GM12878 (cell line): ENCODE results near the gene COL27A1. TPM values are rescaled to one million over a fixed set of nuclear protein-coding genes. Genes with fewer than 3 reads are reported as not detected.

Experiments
- ATAC-seq: fragments of 200-7000 bp; cut with Tn5 transposase; 3 replicates; pipeline ENCODE4 v1.9.1; 2020; ENCODE audit warnings: mild to moderate bottlenecking, moderate library complexity
- BruUV-seq: library from RNA; stranded (reverse); fragments of 400-500 nt; replicated peaks from 2 replicates; lab custom pipeline; 2021; lab: Mats Ljungman, UMichigan
- CTCF ChIA-PET: fragments of 300-600 bp; sonication (Branson Sonifier 250); formaldehyde crosslinking; extraction: SDS; loops from one replicate; lab custom pipeline; 2021; ENCODE audit warnings: inconsistent platforms; lab: Yijun Ruan, JAX
- POLR2A ChIA-PET: fragments of 350-600 bp; formaldehyde crosslinking; extraction: SDS; loops from one replicate; lab custom pipeline; 2021; ENCODE audit warnings: inconsistent platforms; lab: Charles Lee
- RAD21 ChIA-PET: fragments of 300-600 bp; sonication (Branson Sonifier 250); formaldehyde crosslinking; loops from one replicate; lab custom pipeline; 2023; ENCODE audit warnings: antibody characterized with exemption; ENCODE audit not compliant: unreplicated experiment; lab: Charles Lee
- SMC1A ChIA-PET: fragments of 300-600 bp; sonication (Branson Sonifier 250); formaldehyde crosslinking; loops from one replicate; lab custom pipeline; 2023; ENCODE audit not compliant: unreplicated experiment, uncharacterized antibody; lab: Charles Lee
- DNase-seq: peaks from one replicate; pipeline ENCODE4 v3.0.0-alpha.2; 2011; ENCODE audit warnings: low read depth, low spot score
- FAIRE-seq: peaks from 3 replicates; lab custom pipeline; 2011; peaks lifted over from hg19 to GRCh38; lab: Jason Lieb, UNC
- H2AFZ ChIP-seq: 2 replicates; pipeline ENCODE4 v1.6.0; 2011; ENCODE audit warnings: low read depth, low read length, control low read depth; ENCODE audit not compliant: control insufficient read depth
- H3K27ac ChIP-seq: 2 replicates; pipeline ENCODE4 v1.5.1; 2011; ENCODE audit warnings: control low read depth; ENCODE audit not compliant: control insufficient read depth, insufficient read depth
- H3K27me3 ChIP-seq, 2 experiments: replicated peaks in 1 of 2; 2 replicates each; pipeline versions ENCODE4 v1.6.0 to v1.6.1; 2011; ENCODE audit warnings: low read length in 1 of 2; ENCODE audit not compliant: control insufficient read depth in 2 of 2, insufficient read depth in 2 of 2
- H3K36me3 ChIP-seq, 2 experiments: 2 replicates each; pipeline ENCODE4 v1.5.1; 2011; ENCODE audit warnings: low read length in 1 of 2; ENCODE audit not compliant: control insufficient read depth in 2 of 2, insufficient read depth in 2 of 2
- H3K4me1 ChIP-seq: 2 replicates; pipeline ENCODE4 v1.6.1; 2011; ENCODE audit warnings: mild to moderate bottlenecking, low read length, moderate library complexity, mixed read lengths; ENCODE audit not compliant: control insufficient read depth, insufficient read depth
- H3K4me2 ChIP-seq: 2 replicates; pipeline ENCODE4 v1.6.0; 2011; ENCODE audit warnings: control low read depth; ENCODE audit not compliant: control insufficient read depth, insufficient read depth
- H3K4me3 ChIP-seq: fragments of 200-600 bp; sonication (generic); 2 replicates; pipeline ENCODE4 v1.5.1; 2016
- H3K79me2 ChIP-seq: 2 replicates; pipeline ENCODE4 v1.6.0; 2011; ENCODE audit warnings: low read length; ENCODE audit not compliant: control insufficient read depth, insufficient read depth
- H3K9ac ChIP-seq: 2 replicates; pipeline ENCODE4 v1.8.0; 2011; ENCODE audit warnings: low read length, control low read depth, mixed read lengths; ENCODE audit not compliant: control insufficient read depth, insufficient read depth
- H3K9me3 ChIP-seq: replicated peaks from 3 replicates; pipeline ENCODE4 v1.5.1; 2011; ENCODE audit warnings: mild to moderate bottlenecking, low read length; ENCODE audit not compliant: control insufficient read depth, insufficient read depth
- H4K20me1 ChIP-seq: 2 replicates; pipeline ENCODE4 v1.6.0; 2011; ENCODE audit not compliant: control insufficient read depth, insufficient read depth
- BCL11A ChIP-seq: IDR thresholded peaks from 2 replicates; pipeline ENCODE4 v1.6.1; 2011; ENCODE audit warnings: low read depth, low read length
- CEBPB ChIP-seq, 2 experiments: fragments of 150-350 bp in 1 of 2; IDR thresholded peaks; 2 replicates each; pipeline ENCODE4 v1.6.1; 2012 to 2014; ENCODE audit warnings: low read depth in 2 of 2, low read length in 2 of 2, borderline replicate concordance in 1 of 2, inconsistent platforms in 1 of 2
- EED ChIP-seq: sonication (generic); IDR thresholded peaks from 2 replicates; pipeline ENCODE4 v1.6.1; 2016; ENCODE audit warnings: antibody characterized with exemption, low read depth
- FOXK2 ChIP-seq: fragments of 450-650 bp; IDR thresholded peaks from 2 replicates; pipeline ENCODE4 v1.6.1; 2017; ENCODE audit warnings: mild to moderate bottlenecking, moderate library complexity
- GATAD2B ChIP-seq: fragments of 450-650 bp; conservative IDR thresholded peaks from 2 replicates; pipeline ENCODE4 v1.6.1; 2017; ENCODE audit warnings: low read depth, mild to moderate bottlenecking, moderate library complexity
- JUNB ChIP-seq: IDR thresholded peaks from 2 replicates; pipeline ENCODE4 v1.6.1; 2016; ENCODE audit warnings: antibody characterized with exemption, mild to moderate bottlenecking
- RB1 ChIP-seq: fragments of 450-650 bp; formaldehyde crosslinking; IDR thresholded peaks from 2 replicates; pipeline ENCODE4 v1.6.1; 2017; ENCODE audit warnings: mild to moderate bottlenecking, borderline replicate concordance
- SRF ChIP-seq, 2 experiments: IDR thresholded peaks; 2 replicates each; pipeline ENCODE4 v1.6.1; 2011; ENCODE audit warnings: low read depth in 2 of 2, low read length in 2 of 2, mild to moderate bottlenecking in 1 of 2, moderate library complexity in 1 of 2
- WRNIP1 ChIP-seq: IDR thresholded peaks from 2 replicates; pipeline ENCODE4 v1.6.1; 2011; ENCODE audit warnings: low read depth, low read length, improper control_type of control experiment, borderline replicate concordance
- ZNF274 ChIP-seq: IDR thresholded peaks from one replicate; pipeline ENCODE4 v1.8.0; 2011; ENCODE audit not compliant: insufficient read length, insufficient read depth
- WGBS: methylation state at CpG from one replicate; pipeline ENCODE4 v1.1.6; 2016; ENCODE audit warnings: low lambda C conversion rate; ENCODE audit not compliant: insufficient replicate concordance, insufficient coverage; ENCODE audit errors: missing lambda C conversion rate; 5-methylcytosine and 5-hydroxymethylcytosine counted together
- in situ Hi-C: fragments of 300-500 bp; cut with MboI; formaldehyde crosslinking; loops from 9 replicates; pipeline ENCODE4 v1.14.3; 2018; ENCODE audit warnings: mixed read lengths
- intact Hi-C: fragments of 100-400 bp; cut with micrococcal nuclease; formaldehyde crosslinking; loops from one replicate; pipeline ENCODE4 v1.14.2; 2022; ENCODE audit not compliant: unreplicated experiment
- polyA plus RNA-seq, 11 experiments: library from polyadenylated mRNA; depleted of rRNA in 4 of 11; unstranded in 6 of 11; stranded (reverse) in 5 of 11; fragments of >200 nt; fragmentation: Nextera tagmentation in 4 of 11; fragmentation: Illumina TruSeq in 1 of 11; extraction: Ambion mirVana in 4 of 11; extraction: Trizol in 1 of 11; gene quantifications; 1 replicate in 1 of 11; 2 replicates in 10 of 11; pipeline versions ENCODE4 v1.2.1 to v1.2.3, GENCODE V29; 2011 to 2016; ENCODE audit warnings: inconsistent platforms in 2 of 11, missing spikeins in 2 of 11, low read depth in 1 of 11
- total RNA-seq, 4 experiments: library from RNA; depleted of rRNA in 3 of 4; stranded (reverse); fragments of >200 nt in 3 of 4; fragmentation: Illumina TruSeq in 1 of 4; extraction: Trizol in 1 of 4; gene quantifications; 2 replicates each; pipeline versions ENCODE4 v1.2.1 to v1.2.3, GENCODE V29; 2013 to 2021

The COL27A1 gene
- total and polyA plus RNA-seq, 10 of the 15 experiments (the other 5 are each of a cell fraction or from before 2014, with no cell fraction given), result 0.10 TPM; not detected in 9

DNA sequence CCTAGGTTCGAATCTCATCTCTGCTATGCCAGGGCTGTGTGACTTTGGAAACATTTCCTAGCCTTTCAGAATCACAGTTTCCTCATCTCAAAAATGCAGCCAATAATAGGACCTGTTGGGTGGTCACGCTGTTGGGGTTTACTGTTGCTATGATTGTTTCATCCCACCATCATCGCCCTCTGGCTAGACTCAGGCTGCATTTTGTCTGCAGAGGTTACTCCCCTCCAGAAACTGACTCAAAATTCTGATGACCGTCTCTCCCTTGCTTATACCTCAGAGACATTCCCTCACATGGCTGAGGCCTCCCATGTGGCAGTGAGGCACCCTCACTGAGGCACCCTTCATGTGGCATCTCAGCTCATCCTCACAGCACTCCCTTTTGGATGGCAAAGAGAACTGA, 61.6 kb downstream of the COL27A1 start:
- WGBS, result 0% methylated on average over 4 of the region's 4 CpGs
- Histone ChIP-seq H3K4me2 (no peak overlapping the region), H3K27ac (no peak overlapping the region), H3K27me3 (no peaks in the 10 kb centered on the region; a peak in 3 of 4 replicates), H4K20me1 (no peaks in the 10 kb centered on the region), H3K9ac (no peak overlapping the region)
- intact Hi-C loops, result no loop called here
- RAD21 ChIA-PET, result no interaction called here
- no TSS peak for BruUV-seq
- no peak for ATAC-seq
- no peak for TF ChIP-seq ZNF274
- TF ChIP-seq RB1, result no peak
- no peak for TF ChIP-seq SRF (IDR thresholded peaks at IDR 0.05; ENCODE audit: low read depth in 2 of 2, low read length in 2 of 2)
- TF ChIP-seq BCL11A, result no peak
- no peak for TF ChIP-seq CEBPB (IDR thresholded peaks at IDR 0.05; ENCODE audit: borderline replicate concordance in 1 of 2, low read depth in 2 of 2, low read length in 2 of 2)
- TF ChIP-seq WRNIP1, result no peak
- no peak for TF ChIP-seq FOXK2
- no peak for TF ChIP-seq GATAD2B
- TF ChIP-seq EED, result no peak
- TF ChIP-seq JUNB, result no peak
- TF ChIP-seq, all 136 proteins: peak for 0
- ChIA-PET POLR2A (no interaction called here), CTCF (no interaction called here), SMC1A (no interaction called here)
- in situ Hi-C loops, result no loop called here
- H3K9me3 ChIP-seq, result no peaks in the 10 kb centered on the region
- H3K79me2 ChIP-seq, result no peaks in the 10 kb centered on the region
- no peak overlapping the region for H2AFZ ChIP-seq
- H3K4me3 ChIP-seq, result no peak overlapping the region
- no peaks in the 10 kb centered on the region for H3K4me1 ChIP-seq
- no peak for DNase-seq
- H3K36me3 ChIP-seq, result no peaks in the 10 kb centered on the region
- no peak for FAIRE-seq
